ENCODE results near the gene MS4A6E. TPM values are rescaled to one million over a fixed set of nuclear protein-coding genes. Genes with fewer than 3 reads are reported as not detected.
"Not testable (repeated sequence)": the region's sequence is repeated elsewhere in the genome, so short reads cannot be mapped to it uniquely, and the experiment has no call there.

Gene MS4A6E
- total RNA-seq, 1 experiment from 2014 or later: not detected

DNA sequence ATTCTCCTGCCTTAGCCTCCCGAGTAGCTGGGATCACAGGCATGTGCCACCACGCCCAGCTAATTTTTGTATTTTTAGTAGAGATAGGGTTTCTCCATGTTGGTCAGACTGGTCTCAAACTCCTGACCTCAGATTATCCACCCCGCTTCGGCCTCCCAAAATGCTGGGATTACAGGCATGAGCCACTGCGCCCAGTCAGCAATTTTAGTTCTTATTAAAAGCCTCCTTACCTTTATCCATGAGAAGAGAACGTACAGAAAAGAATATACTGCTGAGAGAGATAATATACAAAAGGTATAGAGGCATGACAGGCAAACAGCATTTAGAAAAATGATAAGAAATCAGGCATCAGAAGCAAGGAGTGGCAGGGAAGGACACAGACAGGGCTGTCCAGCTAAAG, 25.2 kb upstream of the MS4A6E start:
- DNase-seq (ENCODE audit: low spot score); H3K36me3 Mint-ChIP-seq; POLR2A ChIA-PET; CTCF ChIA-PET; H3K4me1 Mint-ChIP-seq; H3K9me3 Mint-ChIP-seq; ATAC-seq; H3K4me3 Mint-ChIP-seq; H3K27me3 Mint-ChIP-seq (ENCODE audit: low read depth); H3K27ac Mint-ChIP-seq: not testable (repeated sequence)

DNA sequence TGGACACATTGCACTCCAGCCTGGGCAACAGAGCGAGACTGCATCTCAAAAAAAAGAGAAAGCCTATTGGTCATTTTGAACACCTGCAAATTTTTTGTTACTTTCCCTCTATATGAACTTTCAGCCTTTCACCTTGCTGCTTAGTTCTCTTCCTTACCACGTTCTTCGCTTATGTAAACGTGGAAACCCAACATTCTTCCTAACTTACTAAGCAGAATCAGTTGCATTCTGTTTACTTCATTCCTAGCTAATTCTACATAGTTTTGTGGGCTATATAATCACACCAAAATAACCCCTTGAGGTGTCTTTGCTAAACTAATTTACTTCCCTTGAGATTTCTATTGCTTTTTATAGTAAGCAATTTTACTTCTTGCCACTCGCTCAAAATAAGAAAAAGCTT, 23.4 kb upstream of the MS4A6E start:
- no peak for ATAC-seq
- CTCF ChIA-PET: no interaction called here

DNA sequence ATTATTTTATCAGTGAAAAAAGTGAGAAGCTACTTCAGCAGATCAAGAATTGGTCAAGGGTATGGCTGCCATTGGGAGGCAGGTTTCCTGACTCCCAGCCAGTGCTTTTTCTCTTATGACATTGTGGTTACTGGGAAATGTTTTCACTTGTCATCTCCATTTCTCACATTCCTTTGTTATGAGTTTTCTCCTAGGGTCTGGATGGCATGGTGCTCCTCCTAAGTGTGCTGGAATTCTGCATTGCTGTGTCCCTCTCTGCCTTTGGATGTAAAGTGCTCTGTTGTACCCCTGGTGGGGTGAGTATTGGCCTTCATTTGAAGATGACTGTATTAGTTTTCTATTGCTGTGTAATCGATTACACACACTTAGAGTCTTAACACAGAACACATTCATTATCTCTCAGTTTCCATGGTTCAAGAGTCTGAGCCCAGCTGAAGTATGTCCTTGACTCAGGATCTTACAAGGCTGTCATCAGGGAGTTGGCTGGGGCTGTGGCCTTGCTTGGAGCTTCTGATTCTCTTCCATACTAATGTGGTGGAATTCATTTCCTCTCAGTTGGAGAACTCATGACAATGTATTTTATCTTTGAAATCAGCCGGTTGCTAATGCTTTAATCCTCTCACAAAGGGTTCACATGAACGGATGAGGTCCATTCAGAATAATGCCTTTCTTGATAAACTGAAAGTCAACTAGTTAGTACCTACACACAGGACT, 21.0 kb upstream of the MS4A6E start:
- peaks cover 8% of the 10 kb centered on the region for H3K4me1 Mint-ChIP-seq
- no peak overlapping the region for H3K27ac Mint-ChIP-seq
- H3K9me3 Mint-ChIP-seq: no peaks in the 10 kb centered on the region
- POLR2A ChIA-PET: no interaction called here
- DNase-seq (ENCODE audit: low spot score): no peak
- no peaks in the 10 kb centered on the region for H3K36me3 Mint-ChIP-seq
- H3K4me3 Mint-ChIP-seq: no peak overlapping the region
- no peak for ATAC-seq
- CTCF ChIA-PET: no interaction called here
- no peaks in the 10 kb centered on the region; the same call in 1 of the 2 replicates for H3K27me3 Mint-ChIP-seq (ENCODE audit: low read depth)
- no peak for TF ChIP-seq SP1 (CRISPR knock-in tag; conservative IDR thresholded peaks at IDR 0.05)
- TF ChIP-seq, protein P1, sequence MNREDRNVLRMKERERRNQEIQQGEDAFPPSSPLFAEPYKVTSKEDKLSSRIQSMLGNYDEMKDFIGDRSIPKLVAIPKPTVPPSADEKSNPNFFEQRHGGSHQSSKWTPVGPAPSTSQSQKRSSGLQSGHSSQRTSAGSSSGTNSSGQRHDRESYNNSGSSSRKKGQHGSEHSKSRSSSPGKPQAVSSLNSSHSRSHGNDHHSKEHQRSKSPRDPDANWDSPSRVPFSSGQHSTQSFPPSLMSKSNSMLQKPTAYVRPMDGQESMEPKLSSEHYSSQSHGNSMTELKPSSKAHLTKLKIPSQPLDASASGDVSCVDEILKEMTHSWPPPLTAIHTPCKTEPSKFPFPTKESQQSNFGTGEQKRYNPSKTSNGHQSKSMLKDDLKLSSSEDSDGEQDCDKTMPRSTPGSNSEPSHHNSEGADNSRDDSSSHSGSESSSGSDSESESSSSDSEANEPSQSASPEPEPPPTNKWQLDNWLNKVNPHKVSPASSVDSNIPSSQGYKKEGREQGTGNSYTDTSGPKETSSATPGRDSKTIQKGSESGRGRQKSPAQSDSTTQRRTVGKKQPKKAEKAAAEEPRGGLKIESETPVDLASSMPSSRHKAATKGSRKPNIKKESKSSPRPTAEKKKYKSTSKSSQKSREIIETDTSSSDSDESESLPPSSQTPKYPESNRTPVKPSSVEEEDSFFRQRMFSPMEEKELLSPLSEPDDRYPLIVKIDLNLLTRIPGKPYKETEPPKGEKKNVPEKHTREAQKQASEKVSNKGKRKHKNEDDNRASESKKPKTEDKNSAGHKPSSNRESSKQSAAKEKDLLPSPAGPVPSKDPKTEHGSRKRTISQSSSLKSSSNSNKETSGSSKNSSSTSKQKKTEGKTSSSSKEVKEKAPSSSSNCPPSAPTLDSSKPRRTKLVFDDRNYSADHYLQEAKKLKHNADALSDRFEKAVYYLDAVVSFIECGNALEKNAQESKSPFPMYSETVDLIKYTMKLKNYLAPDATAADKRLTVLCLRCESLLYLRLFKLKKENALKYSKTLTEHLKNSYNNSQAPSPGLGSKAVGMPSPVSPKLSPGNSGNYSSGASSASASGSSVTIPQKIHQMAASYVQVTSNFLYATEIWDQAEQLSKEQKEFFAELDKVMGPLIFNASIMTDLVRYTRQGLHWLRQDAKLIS (CRISPR knock-in tag; IDR thresholded peaks at IDR 0.05; ENCODE audit: borderline replicate concordance): no peak
- TF ChIP-seq, protein P2, sequence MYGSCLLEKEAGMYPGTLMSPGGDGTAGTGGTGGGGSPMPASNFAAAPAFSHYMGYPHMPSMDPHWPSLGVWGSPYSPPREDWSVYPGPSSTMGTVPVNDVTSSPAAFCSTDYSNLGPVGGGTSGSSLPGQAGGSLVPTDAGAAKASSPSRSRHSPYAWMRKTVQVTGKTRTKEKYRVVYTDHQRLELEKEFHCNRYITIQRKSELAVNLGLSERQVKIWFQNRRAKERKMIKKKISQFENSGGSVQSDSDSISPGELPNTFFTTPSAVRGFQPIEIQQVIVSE (CRISPR knock-in tag; IDR thresholded peaks at IDR 0.05; ENCODE audit: borderline replicate concordance): no peak
- TF ChIP-seq FOXJ3 (CRISPR knock-in tag; IDR thresholded peaks at IDR 0.05; ENCODE audit: borderline replicate concordance): no peak
- TF ChIP-seq, protein P3, sequence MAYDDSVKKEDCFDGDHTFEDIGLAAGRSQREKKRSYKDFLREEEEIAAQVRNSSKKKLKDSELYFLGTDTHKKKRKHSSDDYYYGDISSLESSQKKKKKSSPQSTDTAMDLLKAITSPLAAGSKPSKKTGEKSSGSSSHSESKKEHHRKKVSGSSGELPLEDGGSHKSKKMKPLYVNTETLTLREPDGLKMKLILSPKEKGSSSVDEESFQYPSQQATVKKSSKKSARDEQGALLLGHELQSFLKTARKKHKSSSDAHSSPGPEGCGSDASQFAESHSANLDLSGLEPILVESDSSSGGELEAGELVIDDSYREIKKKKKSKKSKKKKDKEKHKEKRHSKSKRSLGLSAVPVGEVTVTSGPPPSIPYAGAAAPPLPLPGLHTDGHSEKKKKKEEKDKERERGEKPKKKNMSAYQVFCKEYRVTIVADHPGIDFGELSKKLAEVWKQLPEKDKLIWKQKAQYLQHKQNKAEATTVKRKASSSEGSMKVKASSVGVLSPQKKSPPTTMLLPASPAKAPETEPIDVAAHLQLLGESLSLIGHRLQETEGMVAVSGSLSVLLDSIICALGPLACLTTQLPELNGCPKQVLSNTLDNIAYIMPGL (CRISPR knock-in tag; IDR thresholded peaks at IDR 0.05): no peak
- no peak for TF ChIP-seq PRRX2 (CRISPR knock-in tag; IDR thresholded peaks at IDR 0.05)
- no peak for TF ChIP-seq TEAD4 (CRISPR knock-in tag; IDR thresholded peaks at IDR 0.05)
- TF ChIP-seq, protein P4, sequence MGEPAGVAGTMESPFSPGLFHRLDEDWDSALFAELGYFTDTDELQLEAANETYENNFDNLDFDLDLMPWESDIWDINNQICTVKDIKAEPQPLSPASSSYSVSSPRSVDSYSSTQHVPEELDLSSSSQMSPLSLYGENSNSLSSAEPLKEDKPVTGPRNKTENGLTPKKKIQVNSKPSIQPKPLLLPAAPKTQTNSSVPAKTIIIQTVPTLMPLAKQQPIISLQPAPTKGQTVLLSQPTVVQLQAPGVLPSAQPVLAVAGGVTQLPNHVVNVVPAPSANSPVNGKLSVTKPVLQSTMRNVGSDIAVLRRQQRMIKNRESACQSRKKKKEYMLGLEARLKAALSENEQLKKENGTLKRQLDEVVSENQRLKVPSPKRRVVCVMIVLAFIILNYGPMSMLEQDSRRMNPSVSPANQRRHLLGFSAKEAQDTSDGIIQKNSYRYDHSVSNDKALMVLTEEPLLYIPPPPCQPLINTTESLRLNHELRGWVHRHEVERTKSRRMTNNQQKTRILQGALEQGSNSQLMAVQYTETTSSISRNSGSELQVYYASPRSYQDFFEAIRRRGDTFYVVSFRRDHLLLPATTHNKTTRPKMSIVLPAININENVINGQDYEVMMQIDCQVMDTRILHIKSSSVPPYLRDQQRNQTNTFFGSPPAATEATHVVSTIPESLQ (CRISPR knock-in tag; IDR thresholded peaks at IDR 0.05): no peak
- TF ChIP-seq, protein P5, sequence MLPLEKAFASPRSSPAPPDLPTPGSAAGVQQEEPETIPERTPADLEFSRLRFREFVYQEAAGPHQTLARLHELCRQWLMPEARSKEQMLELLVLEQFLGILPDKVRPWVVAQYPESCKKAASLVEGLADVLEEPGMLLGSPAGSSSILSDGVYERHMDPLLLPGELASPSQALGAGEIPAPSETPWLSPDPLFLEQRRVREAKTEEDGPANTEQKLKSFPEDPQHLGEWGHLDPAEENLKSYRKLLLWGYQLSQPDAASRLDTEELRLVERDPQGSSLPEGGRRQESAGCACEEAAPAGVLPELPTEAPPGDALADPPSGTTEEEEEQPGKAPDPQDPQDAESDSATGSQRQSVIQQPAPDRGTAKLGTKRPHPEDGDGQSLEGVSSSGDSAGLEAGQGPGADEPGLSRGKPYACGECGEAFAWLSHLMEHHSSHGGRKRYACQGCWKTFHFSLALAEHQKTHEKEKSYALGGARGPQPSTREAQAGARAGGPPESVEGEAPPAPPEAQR (CRISPR knock-in tag; IDR thresholded peaks at IDR 0.05): no peak
- TF ChIP-seq NFYB (CRISPR knock-in tag; conservative IDR thresholded peaks at IDR 0.05; ENCODE audit: low read depth): no peak
- TF ChIP-seq GABPB1 (CRISPR knock-in tag; IDR thresholded peaks at IDR 0.05): no peak

More for the DNA sequence above, 23.4 kb upstream of the MS4A6E start:
- DNase-seq (ENCODE audit: low spot score): no peak
- TF ChIP-seq ETV6 (CRISPR knock-in tag; IDR thresholded peaks at IDR 0.05) (no peak), ESRRA (CRISPR knock-in tag; IDR thresholded peaks at IDR 0.05; ENCODE audit: borderline replicate concordance) (no peak), NR3C1 (CRISPR knock-in tag; conservative IDR thresholded peaks at IDR 0.05; ENCODE audit: low read depth) (no peak), OVOL2 (CRISPR knock-in tag; IDR thresholded peaks at IDR 0.05; ENCODE audit: borderline replicate concordance) (no peak), NFATC4 (CRISPR knock-in tag; IDR thresholded peaks at IDR 0.05) (no peak), IRF2 (CRISPR knock-in tag; IDR thresholded peaks at IDR 0.05; ENCODE audit: borderline replicate concordance, low read depth) (no peak), PRRX2 (CRISPR knock-in tag; IDR thresholded peaks at IDR 0.05) (no peak)
- TF ChIP-seq, protein P2 (CRISPR knock-in tag; IDR thresholded peaks at IDR 0.05; ENCODE audit: borderline replicate concordance): no peak
- TF ChIP-seq, protein P6, sequence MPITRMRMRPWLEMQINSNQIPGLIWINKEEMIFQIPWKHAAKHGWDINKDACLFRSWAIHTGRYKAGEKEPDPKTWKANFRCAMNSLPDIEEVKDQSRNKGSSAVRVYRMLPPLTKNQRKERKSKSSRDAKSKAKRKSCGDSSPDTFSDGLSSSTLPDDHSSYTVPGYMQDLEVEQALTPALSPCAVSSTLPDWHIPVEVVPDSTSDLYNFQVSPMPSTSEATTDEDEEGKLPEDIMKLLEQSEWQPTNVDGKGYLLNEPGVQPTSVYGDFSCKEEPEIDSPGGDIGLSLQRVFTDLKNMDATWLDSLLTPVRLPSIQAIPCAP (CRISPR knock-in tag; IDR thresholded peaks at IDR 0.05): no peak
- TF ChIP-seq, protein P7, sequence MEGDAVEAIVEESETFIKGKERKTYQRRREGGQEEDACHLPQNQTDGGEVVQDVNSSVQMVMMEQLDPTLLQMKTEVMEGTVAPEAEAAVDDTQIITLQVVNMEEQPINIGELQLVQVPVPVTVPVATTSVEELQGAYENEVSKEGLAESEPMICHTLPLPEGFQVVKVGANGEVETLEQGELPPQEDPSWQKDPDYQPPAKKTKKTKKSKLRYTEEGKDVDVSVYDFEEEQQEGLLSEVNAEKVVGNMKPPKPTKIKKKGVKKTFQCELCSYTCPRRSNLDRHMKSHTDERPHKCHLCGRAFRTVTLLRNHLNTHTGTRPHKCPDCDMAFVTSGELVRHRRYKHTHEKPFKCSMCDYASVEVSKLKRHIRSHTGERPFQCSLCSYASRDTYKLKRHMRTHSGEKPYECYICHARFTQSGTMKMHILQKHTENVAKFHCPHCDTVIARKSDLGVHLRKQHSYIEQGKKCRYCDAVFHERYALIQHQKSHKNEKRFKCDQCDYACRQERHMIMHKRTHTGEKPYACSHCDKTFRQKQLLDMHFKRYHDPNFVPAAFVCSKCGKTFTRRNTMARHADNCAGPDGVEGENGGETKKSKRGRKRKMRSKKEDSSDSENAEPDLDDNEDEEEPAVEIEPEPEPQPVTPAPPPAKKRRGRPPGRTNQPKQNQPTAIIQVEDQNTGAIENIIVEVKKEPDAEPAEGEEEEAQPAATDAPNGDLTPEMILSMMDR (IDR thresholded peaks at IDR 0.05): no peak
- no peaks in the 10 kb centered on the region for H3K9me3 Mint-ChIP-seq
- no peaks in the 10 kb centered on the region; the same call in 1 of the 2 replicates for H3K27me3 Mint-ChIP-seq (ENCODE audit: low read depth)
- no peaks in the 10 kb centered on the region for H3K36me3 Mint-ChIP-seq
- H3K4me1 Mint-ChIP-seq: peaks cover 8% of the 10 kb centered on the region
- no peak overlapping the region for H3K27ac Mint-ChIP-seq
- POLR2A ChIA-PET: no interaction called here
- H3K4me3 Mint-ChIP-seq: no peak overlapping the region
